Endothelial cell of umbilical vein (primary cell): ENCODE measurements around the gene PRKG1.

Source experiments
- EZH2 ChIP-seq: IDR thresholded peaks from 2 replicates; pipeline ENCODE4 v1.6.1; 2012; ENCODE audit warnings: borderline replicate concordance, low read depth, mild to moderate bottlenecking, moderate library complexity, low read length, inconsistent platforms; ENCODE audit not compliant: severe bottlenecking
- JUN ChIP-seq: IDR thresholded peaks from 2 replicates; pipeline ENCODE4 v1.6.1; 2011; ENCODE audit warnings: borderline replicate concordance, low read depth; ENCODE audit not compliant: insufficient read length, insufficient read depth
- POLR2A ChIP-seq: IDR thresholded peaks from 2 replicates; pipeline ENCODE4 v1.6.1; 2012; ENCODE audit warnings: low read depth, mild to moderate bottlenecking, control low read depth, low read length

DNA sequence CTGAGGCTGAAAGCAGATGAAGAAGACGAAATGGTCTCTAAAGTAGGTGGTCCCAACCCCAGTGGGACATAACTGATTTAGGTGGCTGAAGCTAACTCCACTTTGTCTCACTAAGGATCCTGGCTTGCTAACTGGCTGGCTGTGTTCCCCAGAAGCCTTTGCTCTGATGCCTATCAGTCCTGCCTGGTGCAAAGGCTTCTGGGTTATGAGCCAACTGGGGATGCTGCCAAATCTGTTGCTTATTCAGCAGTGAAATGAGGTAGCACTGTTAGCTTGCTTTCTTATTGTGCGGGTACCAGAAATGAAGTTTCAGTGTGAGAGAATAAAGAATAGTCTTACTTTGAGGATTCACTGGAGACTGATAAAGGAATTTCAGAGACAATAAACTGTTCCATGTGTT, 18.1 kb downstream of the PRKG1 start:
- TF ChIP-seq EZH2 (no peak), POLR2A (no peak), JUN (no peak)
